ENCODE data around the gene RHOBTB3. TPM values are rescaled to one million over a fixed set of nuclear protein-coding genes. Genes with fewer than 3 reads are reported as not detected.

RHOBTB3 gene
- total RNA-seq, 4 donors from 2014 or later = 4.7 to 59.3 (median 13.6) TPM

DNA sequence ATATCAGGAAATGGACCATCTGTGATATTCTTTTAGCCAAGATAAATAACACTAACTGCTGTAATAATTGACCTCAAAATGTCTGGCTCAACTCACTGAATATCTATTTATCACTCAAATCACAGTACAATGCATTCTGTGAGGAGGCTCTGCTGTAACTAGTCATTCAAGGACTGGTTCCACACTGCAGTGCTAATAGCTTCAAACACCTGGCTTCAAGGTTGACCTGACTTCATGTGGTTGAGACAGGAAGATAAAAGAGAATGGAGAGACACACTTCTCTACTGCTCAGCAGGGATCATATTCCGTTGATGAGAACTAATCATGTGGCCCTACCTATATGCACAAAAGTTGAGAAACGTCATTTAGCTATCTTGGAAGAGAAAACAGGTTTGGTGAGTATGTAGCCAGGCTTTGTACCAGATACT lies 3.4 kb upstream of the RHOBTB3 start:
- no peak for TF ChIP-seq POLR2A (IDR thresholded peaks at IDR 0.05)
- TF ChIP-seq, protein P1, sequence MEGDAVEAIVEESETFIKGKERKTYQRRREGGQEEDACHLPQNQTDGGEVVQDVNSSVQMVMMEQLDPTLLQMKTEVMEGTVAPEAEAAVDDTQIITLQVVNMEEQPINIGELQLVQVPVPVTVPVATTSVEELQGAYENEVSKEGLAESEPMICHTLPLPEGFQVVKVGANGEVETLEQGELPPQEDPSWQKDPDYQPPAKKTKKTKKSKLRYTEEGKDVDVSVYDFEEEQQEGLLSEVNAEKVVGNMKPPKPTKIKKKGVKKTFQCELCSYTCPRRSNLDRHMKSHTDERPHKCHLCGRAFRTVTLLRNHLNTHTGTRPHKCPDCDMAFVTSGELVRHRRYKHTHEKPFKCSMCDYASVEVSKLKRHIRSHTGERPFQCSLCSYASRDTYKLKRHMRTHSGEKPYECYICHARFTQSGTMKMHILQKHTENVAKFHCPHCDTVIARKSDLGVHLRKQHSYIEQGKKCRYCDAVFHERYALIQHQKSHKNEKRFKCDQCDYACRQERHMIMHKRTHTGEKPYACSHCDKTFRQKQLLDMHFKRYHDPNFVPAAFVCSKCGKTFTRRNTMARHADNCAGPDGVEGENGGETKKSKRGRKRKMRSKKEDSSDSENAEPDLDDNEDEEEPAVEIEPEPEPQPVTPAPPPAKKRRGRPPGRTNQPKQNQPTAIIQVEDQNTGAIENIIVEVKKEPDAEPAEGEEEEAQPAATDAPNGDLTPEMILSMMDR (IDR thresholded peaks at IDR 0.05) = no peak
- Histone ChIP-seq H3K36me3 (no peaks in the 10 kb centered on the region), H3K9me3 (no peaks in the 10 kb centered on the region), H3K27me3 (peaks cover 0 to 17% (median 0%) of the 10 kb centered on the region in 4 donors), H3K4me1 (peaks cover 5 to 52% (median 12%) of the 10 kb centered on the region in 3 donors), H3K27ac (peak overlapping the region in 3 of 4 donors; percentile 39 to 56 (median 54)), H3K4me3 (no peak overlapping the region)
- 38 to 48% methylated on average over 2 of the region's 2 CpGs for WGBS, 2 donors
- intact Hi-C loops (cut with DNase I) = no loop called here
- no peak for DNase-seq

DNA sequence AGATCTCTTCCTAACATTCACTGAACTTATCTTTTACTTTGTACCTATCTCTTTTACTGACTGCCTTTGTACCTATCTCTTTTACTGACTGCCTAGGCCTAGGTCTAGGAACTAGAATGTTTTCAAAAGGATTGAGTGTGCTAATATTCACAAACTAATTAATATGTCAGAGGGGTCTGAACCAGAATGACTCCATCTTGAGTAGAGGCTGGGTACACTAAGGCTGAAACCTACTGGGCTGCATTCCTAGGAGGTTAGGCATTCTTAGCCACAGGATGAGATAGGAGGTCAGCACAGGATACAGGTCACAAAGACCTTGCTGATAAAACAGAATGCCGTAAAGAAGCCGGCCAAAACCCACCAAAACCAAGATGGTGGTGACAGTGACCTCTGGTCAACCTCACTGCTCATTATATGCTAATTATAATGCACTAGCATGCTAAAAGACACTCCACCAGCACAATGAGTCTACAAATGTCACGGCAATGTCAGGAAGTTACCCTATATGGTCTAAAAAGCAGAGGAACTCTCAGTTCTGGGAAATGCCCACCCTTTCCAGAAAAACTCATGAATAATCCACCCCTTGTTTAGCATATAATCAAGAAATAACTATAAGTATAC lies 2.5 kb upstream of the RHOBTB3 start:
- intact Hi-C loops (cut with DNase I) = no loop called here
- 87 to 89% methylated on average over 3 of the region's 3 CpGs for WGBS, 2 donors

DNA sequence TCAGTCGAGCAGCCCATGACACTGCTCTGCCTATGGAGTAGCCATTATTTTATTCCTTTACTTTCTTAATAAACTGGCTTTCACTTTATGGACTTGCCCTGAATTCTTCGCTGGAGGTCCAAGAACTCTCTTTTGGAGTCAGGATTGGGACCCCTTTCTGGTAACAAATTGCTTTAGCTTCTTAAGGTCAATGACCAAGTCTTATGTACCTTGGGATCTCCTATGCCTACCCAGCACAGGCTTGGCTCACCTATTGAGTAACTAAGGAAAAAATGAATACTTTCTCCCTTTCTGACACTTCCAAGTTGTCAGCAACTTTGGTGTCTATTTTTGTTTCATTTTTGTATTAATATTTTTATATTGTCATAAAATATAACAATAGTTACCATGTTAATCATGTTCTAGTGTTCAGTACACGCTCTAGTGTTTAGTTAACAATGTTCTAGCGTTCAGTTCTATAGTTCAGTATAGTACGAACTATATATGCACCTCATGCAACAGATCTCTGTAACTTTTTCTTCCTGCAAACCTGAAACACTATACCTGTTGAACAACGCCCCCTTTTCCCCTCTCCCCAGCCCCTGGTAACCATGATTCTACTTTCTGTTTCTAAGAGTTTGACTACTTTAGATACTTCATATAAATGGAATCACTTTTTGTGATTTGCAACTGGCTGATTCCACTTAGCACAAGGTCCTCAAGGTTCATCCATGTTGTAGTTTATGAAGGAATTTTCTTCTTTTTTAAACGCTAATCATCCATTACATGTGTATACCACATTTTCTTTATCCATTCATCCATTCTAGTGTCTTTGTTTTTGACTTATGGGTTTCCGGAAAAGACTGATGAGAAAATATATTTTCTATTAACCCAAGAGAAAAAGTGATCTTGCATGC lies 1.8 kb upstream of the RHOBTB3 start:
- intact Hi-C loops (cut with DNase I) = loop anchor here (10.0 kb wide), 1 partner anchor 65 kb away; no protein-coding TSS in a partner anchor
- 91 to 95% methylated on average over 8 of the region's 8 CpGs for WGBS, 2 donors
- TF ChIP-seq, protein P1 (IDR thresholded peaks at IDR 0.05) = no peak
- no peak for DNase-seq
- no peaks in the 10 kb centered on the region for H3K36me3 ChIP-seq
- peaks cover 5 to 60% (median 12%) of the 10 kb centered on the region in 3 donors for H3K4me1 ChIP-seq
- H3K4me3 ChIP-seq = no peak overlapping the region
- peak overlapping the region in 3 of 4 donors; percentile 42 to 86 (median 54) for H3K27ac ChIP-seq
- H3K27me3 ChIP-seq = peaks cover 0 to 17% (median 0%) of the 10 kb centered on the region in 4 donors
- H3K9me3 ChIP-seq = no peaks in the 10 kb centered on the region

More for the DNA sequence above, 2.5 kb upstream of the RHOBTB3 start:
- H3K4me1 ChIP-seq = peaks cover 5 to 55% (median 12%) of the 10 kb centered on the region in 3 donors
- DNase-seq = no peak
- H3K36me3 ChIP-seq = no peaks in the 10 kb centered on the region
- H3K9me3 ChIP-seq = no peaks in the 10 kb centered on the region
- H3K4me3 ChIP-seq = no peak overlapping the region
- H3K27ac ChIP-seq = peak overlapping the region in 3 of 4 donors; percentile 42 to 56 (median 54)
- no peak for TF ChIP-seq POLR2A (IDR thresholded peaks at IDR 0.05)
- TF ChIP-seq, protein P1 (IDR thresholded peaks at IDR 0.05) = no peak
- peaks cover 0 to 17% (median 0%) of the 10 kb centered on the region in 4 donors for H3K27me3 ChIP-seq

DNA sequence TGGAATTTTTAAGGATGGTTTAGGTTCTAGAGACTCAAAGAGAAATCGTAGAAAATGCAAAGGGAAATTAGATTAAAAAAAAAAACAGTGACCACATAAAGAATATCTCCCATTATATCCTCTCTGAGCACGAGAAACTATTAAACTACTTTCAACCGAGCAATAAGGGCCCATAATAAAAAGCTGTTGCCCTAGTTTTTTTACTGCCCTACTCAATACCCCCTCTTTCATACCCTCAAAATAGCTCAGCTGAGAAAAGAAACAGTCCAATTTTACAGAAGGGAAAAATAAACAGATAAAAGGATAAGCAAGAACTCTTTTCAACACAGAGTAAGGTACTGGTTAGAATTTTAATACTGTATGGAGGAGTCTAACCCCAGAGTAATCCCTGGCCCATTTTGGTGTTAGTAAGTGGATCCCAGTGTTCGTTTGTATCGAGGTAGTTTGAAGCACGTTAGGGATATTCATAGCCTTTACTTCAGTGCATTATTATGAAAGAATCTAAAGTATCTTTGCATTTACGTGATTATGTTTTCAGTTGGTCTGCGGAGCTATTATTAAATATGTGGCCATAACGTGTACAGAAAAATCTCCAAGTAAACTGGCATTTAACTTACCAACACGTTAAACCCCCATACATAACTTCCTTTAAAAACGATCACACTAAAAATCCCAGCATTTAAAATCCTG lies 980 bp upstream of the RHOBTB3 start:
- no peaks in the 10 kb centered on the region for H3K9me3 ChIP-seq
- no peaks in the 10 kb centered on the region for H3K36me3 ChIP-seq
- 40 to 44% methylated on average over 11 of the region's 11 CpGs for WGBS, 2 donors
- peak overlapping the region; percentile 65 to 95 (median 77) for H3K4me3 ChIP-seq
- peak overlapping the region; percentile 82 to 96 (median 90) for H3K27ac ChIP-seq
- H3K4me1 ChIP-seq = peaks cover 5 to 60% (median 12%) of the 10 kb centered on the region in 3 donors
- DNase-seq = no peak
- H3K27me3 ChIP-seq = peaks cover 0 to 17% (median 0%) of the 10 kb centered on the region in 4 donors
- intact Hi-C loops (cut with DNase I) = loop anchor here (10.0 kb wide), 1 partner anchor 65 kb away; no protein-coding TSS in a partner anchor
- TF ChIP-seq, protein P1 (IDR thresholded peaks at IDR 0.05) = no peak
- TF ChIP-seq POLR2A (IDR thresholded peaks at IDR 0.05) = no peak
